HFFc6 (cell line): ENCODE measurements around the gene JMJD4. TPM values are rescaled to one million over a fixed set of nuclear protein-coding genes. Genes with fewer than 3 reads are reported as not detected.
"Not testable (repeated sequence)": the region's sequence is repeated elsewhere in the genome, so short reads cannot be mapped to it uniquely, and the experiment has no call there.

Experiments used
- DNase-seq: peaks from one replicate; pipeline ENCODE4 v3.0.0-alpha.2; 2018
- H3K27ac Mint-ChIP-seq: 2 replicates; pipeline ENCODE4 v1.8.0; 2020; ENCODE audit warnings: mild to moderate bottlenecking, mixed read lengths
- H3K27me3 Mint-ChIP-seq: 2 replicates; pipeline ENCODE4 v1.8.0; 2021; ENCODE audit warnings: mild to moderate bottlenecking, moderate library complexity, mixed read lengths; ENCODE audit not compliant: insufficient read depth
- H3K36me3 Mint-ChIP-seq: 2 replicates; pipeline ENCODE4 v1.8.0; 2021; ENCODE audit warnings: low read depth, mixed read lengths
- H3K4me1 Mint-ChIP-seq: 2 replicates; pipeline ENCODE4 v1.8.0; 2020; ENCODE audit warnings: low read depth, mixed read lengths
- H3K4me3 Mint-ChIP-seq: 2 replicates; pipeline ENCODE4 v1.8.0; 2020; ENCODE audit warnings: mild to moderate bottlenecking, moderate library complexity, mixed read lengths
- H3K9me3 Mint-ChIP-seq: 2 replicates; pipeline ENCODE4 v1.8.0; 2020; ENCODE audit warnings: mild to moderate bottlenecking, mixed read lengths
- total RNA-seq, 6 experiments: library from RNA; stranded (reverse); fragmentation: NEBNext Ultra II Directional; extraction: Animal tissue kit (Norgen Biotek cat#: 25700); gene quantifications; 2 replicates in 1 of 6; 3 replicates in 5 of 6; pipeline ENCODE4 v1.2.3, GENCODE V29; 2021
- TF ChIP-seq, protein P1 (sequence below): fragments of 200-600 bp; sonication (generic); IDR thresholded peaks from 2 replicates; pipeline ENCODE4 v1.5.0; 2021; ENCODE audit warnings: antibody characterized with exemption, mild to moderate bottlenecking

JMJD4 gene
- total RNA-seq, 6 experiments from 2014 or later: 20.2 to 23.1 (median 21.5) TPM

DNA sequence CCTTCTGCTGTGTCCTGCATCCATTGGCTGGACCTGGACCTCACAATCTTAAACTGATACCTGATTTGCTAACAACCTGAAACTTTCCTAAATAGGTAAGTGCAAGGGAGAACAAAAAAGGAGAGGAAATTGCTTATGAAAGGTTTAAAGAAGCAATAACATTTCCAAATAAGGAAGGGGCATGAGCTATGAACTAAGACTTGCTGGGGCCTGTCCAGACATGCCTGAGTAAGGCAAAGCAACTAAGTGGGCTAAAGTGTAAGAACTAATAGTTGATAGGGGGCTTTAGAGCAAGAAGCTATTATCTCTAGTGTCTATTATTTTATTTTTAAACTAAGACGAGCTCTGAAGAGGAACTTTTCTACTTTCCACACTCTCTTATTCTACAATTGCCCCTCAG is 11.6 kb downstream of the JMJD4 start:
- DNase-seq: no peak
- H3K36me3 Mint-ChIP-seq: peaks cover 44% of the 10 kb centered on the region
- peaks cover 17% of the 10 kb centered on the region for H3K4me1 Mint-ChIP-seq
- H3K27ac Mint-ChIP-seq: no peak overlapping the region
- no peak overlapping the region for H3K4me3 Mint-ChIP-seq
- peaks cover 48% of the 10 kb centered on the region for H3K9me3 Mint-ChIP-seq
- TF ChIP-seq, protein P1, sequence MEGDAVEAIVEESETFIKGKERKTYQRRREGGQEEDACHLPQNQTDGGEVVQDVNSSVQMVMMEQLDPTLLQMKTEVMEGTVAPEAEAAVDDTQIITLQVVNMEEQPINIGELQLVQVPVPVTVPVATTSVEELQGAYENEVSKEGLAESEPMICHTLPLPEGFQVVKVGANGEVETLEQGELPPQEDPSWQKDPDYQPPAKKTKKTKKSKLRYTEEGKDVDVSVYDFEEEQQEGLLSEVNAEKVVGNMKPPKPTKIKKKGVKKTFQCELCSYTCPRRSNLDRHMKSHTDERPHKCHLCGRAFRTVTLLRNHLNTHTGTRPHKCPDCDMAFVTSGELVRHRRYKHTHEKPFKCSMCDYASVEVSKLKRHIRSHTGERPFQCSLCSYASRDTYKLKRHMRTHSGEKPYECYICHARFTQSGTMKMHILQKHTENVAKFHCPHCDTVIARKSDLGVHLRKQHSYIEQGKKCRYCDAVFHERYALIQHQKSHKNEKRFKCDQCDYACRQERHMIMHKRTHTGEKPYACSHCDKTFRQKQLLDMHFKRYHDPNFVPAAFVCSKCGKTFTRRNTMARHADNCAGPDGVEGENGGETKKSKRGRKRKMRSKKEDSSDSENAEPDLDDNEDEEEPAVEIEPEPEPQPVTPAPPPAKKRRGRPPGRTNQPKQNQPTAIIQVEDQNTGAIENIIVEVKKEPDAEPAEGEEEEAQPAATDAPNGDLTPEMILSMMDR: no peak
- peaks cover 8% of the 10 kb centered on the region for H3K27me3 Mint-ChIP-seq

DNA sequence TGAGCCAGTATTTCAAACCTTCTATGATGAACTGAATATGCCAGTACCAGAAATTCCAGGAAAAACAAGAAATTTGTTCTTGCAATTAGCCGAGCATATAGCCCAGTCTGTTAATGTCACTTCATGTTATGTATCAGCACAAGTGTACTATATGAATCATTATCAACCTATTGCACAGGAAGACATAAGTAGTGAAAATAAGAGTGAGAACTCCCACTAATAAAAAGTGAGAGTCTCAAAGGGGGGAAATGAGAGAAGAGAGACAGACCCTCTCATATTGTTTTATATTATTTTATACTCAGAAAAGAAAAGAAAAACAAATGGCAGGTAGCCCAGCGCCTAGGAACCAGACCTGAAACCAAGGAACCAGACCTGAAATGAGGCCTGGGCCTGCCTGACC is 16.2 kb downstream of the JMJD4 start:
- H3K4me3 Mint-ChIP-seq: no peak overlapping the region
- peaks cover 87% of the 10 kb centered on the region for H3K9me3 Mint-ChIP-seq
- peaks cover 5% of the 10 kb centered on the region for H3K27me3 Mint-ChIP-seq
- TF ChIP-seq, protein P1: no peak
- DNase-seq: no peak
- H3K36me3 Mint-ChIP-seq: peaks cover 38% of the 10 kb centered on the region
- peaks cover 5% of the 10 kb centered on the region for H3K4me1 Mint-ChIP-seq
- H3K27ac Mint-ChIP-seq: no peak overlapping the region

DNA sequence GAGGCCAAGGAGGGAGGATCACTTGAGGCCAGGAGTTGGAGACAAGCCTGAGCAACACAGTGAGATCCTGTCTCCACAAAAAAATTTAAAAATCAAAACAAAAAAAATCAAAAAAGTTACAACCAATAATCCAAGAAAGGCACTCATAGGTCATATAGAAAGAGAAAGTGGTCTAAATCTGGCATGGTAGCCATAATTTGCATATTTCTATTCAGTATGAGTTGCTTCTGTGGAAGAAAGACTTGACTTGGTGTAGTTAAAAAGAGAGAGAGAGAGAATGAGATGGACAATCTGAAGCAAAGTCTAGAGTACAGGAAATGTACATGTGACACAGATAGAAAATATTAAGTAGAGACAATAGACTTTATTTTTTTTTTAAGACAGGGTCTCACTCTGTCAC is 22.5 kb downstream of the JMJD4 start:
- TF ChIP-seq, protein P1: no peak
- Mint-ChIP-seq H3K36me3 (0 out of 2 replicates have a peak, but pooled peaks cover 5% of the 10 kb centered on the region), H3K9me3 (peaks cover 56% of the 10 kb centered on the region), H3K27me3 (peaks cover 2% of the 10 kb centered on the region; the same call in 1 of the 2 replicates), H3K4me1 (peaks cover 14% of the 10 kb centered on the region; the same call in 1 of the 2 replicates), H3K27ac (no peak overlapping the region), H3K4me3 (no peak overlapping the region)
- no peak for DNase-seq

DNA sequence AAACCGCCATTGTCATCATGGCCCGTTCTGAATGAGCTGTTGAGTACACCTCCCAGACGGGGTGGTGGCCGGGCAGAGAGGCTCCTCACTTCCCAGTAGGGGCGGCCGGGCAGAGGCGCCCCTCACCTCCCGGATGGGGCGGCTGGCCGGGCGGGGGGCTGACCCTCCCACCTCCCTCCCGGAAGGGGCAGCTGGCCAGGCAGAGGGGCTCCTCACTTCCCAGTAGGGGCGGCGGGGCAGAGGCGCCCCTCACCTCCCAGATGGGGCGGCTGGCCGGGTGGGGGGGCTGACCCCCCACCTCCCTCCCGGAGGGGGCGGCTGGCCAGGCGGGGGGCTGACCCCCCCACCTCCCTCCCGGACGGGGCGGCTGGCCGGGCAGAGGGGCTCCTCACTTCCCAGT is 24.6 kb downstream of the JMJD4 start:
- not testable (repeated sequence) for H3K36me3 Mint-ChIP-seq, DNase-seq, H3K27ac Mint-ChIP-seq, H3K27me3 Mint-ChIP-seq, H3K4me3 Mint-ChIP-seq
- Mint-ChIP-seq H3K9me3 (peaks cover 37% of the 10 kb centered on the region; the same call in 1 of the 2 replicates), H3K4me1 (peaks cover 16% of the 10 kb centered on the region; the same call in 1 of the 2 replicates)

DNA sequence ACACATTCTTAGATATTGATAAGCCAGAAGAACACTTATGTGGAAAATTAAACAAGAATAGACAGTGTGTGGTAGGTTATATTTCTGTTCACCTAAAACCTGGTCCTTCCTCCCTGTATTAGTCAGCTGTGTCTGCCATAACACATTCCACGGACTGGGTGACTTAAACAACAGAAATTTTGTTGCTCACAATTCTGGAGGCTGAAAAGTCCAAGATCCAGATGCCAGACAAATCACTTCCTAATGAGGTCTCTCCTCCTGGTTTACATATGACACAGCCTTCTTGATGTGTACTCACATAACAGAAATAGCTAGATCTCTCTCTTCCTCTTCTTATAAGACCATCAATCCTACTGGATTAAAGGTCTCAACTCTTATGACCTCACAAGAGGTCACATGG is 25.7 kb downstream of the JMJD4 start:
- H3K9me3 Mint-ChIP-seq: peaks cover 31% of the 10 kb centered on the region
- no peak overlapping the region for H3K27ac Mint-ChIP-seq
- H3K27me3 Mint-ChIP-seq: no peaks in the 10 kb centered on the region
- 0 out of 2 replicates have a peak, but pooled peaks cover 5% of the 10 kb centered on the region for H3K36me3 Mint-ChIP-seq
- peaks cover 16% of the 10 kb centered on the region; the same call in 1 of the 2 replicates for H3K4me1 Mint-ChIP-seq
- no peak overlapping the region for H3K4me3 Mint-ChIP-seq
- DNase-seq: no peak
- TF ChIP-seq, protein P1: no peak

DNA sequence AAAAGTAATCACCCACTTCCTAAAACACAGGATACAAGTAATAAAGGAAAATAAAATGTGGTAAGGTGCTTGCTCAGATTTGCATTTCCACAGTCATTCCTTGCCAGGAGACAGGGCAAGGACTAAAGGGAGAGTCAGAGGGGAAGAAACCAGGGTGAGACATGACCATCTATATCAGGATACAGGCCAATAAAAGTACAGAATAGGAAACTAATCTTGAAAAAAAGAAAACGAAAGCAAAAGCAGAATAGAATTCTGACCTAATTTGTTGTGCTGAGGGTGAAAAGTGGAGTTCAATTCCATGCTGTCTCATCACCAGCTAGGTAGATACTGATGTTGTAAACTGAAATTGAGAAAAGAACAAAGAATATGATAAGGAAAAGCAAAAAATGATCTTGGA is 27.3 kb downstream of the JMJD4 start:
- 0 out of 2 replicates have a peak, but pooled peaks cover 5% of the 10 kb centered on the region for H3K36me3 Mint-ChIP-seq
- H3K4me3 Mint-ChIP-seq: peak overlapping the region; percentile 65; the same call in 1 of the 2 replicates
- TF ChIP-seq, protein P1: no peak
- peaks cover 38% of the 10 kb centered on the region for H3K9me3 Mint-ChIP-seq
- H3K27ac Mint-ChIP-seq: no peak overlapping the region
- H3K4me1 Mint-ChIP-seq: peaks cover 16% of the 10 kb centered on the region; the same call in 1 of the 2 replicates
- no peaks in the 10 kb centered on the region; the same call in 1 of the 2 replicates for H3K27me3 Mint-ChIP-seq
- DNase-seq: no peak

DNA sequence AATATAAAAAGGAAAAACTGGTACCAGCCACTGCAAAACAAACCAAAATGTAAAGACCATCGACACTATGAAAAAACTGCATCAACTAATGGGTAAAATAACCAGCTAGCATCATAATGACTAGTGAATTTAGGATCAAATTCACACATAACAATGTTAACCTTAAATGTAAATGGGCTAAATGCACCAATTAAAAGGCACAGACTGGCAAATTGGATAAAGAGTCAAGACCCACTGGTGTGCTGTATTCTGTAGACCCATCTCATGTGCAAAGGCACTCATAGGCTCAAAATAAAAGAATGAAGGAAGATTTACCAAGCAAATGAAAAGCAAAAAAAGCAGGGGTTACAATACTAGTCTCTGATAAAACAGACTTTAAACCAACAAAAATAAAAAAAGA is 33.5 kb downstream of the JMJD4 start:
- H3K36me3 Mint-ChIP-seq: peaks cover 13% of the 10 kb centered on the region; the same call in 1 of the 2 replicates
- H3K4me3 Mint-ChIP-seq, DNase-seq, H3K4me1 Mint-ChIP-seq, H3K27ac Mint-ChIP-seq, H3K27me3 Mint-ChIP-seq: not testable (repeated sequence)
- H3K9me3 Mint-ChIP-seq: peaks cover 55% of the 10 kb centered on the region
